DOHH2 (cell line): Measurements from ENCODE around the gene N4BP3.

Experiments used
- EZH2phosphoT487 ChIP-seq: fragments of 200-600 bp; sonication (generic); IDR thresholded peaks from 2 replicates; pipeline ENCODE4 v1.6.1; 2017; ENCODE audit warnings: borderline replicate concordance, mild to moderate bottlenecking, antibody characterized with exemption, low read length, moderate library complexity, mixed read lengths
- TF ChIP-seq, protein P1 (sequence below): fragments of 200-600 bp; sonication (generic); IDR thresholded peaks from one replicate; pipeline ENCODE4 v1.5.1; 2014; ENCODE audit warnings: antibody characterized with exemption, mild to moderate bottlenecking, low read depth, low read length; ENCODE audit not compliant: poor library complexity, severe bottlenecking

- TF ChIP-seq, protein P1, sequence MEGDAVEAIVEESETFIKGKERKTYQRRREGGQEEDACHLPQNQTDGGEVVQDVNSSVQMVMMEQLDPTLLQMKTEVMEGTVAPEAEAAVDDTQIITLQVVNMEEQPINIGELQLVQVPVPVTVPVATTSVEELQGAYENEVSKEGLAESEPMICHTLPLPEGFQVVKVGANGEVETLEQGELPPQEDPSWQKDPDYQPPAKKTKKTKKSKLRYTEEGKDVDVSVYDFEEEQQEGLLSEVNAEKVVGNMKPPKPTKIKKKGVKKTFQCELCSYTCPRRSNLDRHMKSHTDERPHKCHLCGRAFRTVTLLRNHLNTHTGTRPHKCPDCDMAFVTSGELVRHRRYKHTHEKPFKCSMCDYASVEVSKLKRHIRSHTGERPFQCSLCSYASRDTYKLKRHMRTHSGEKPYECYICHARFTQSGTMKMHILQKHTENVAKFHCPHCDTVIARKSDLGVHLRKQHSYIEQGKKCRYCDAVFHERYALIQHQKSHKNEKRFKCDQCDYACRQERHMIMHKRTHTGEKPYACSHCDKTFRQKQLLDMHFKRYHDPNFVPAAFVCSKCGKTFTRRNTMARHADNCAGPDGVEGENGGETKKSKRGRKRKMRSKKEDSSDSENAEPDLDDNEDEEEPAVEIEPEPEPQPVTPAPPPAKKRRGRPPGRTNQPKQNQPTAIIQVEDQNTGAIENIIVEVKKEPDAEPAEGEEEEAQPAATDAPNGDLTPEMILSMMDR, result peak; percentile 1
- TF ChIP-seq EZH2phosphoT487, result no peak
Observed at GRCh38 chr5:178130576-178131445, 17.5 kb downstream of the N4BP3 start, which contains the start of gene RMND5B.
